Testis (tissue), 3 donors: Measurements from ENCODE around the gene CDH2. TPM values are rescaled to one million over a fixed set of nuclear protein-coding genes. Genes with fewer than 3 reads are reported as not detected.

ENCODE experiments used
- DNase-seq: peaks from one replicate; pipeline ENCODE4 v3.0.0-alpha.2; 2019
- H3K27ac ChIP-seq, 2 donors: fragments of 200-600 bp; sonication (generic); one replicate each; pipeline ENCODE4 v1.5.1; 2019
- H3K27me3 ChIP-seq: fragments of 200-600 bp; sonication (generic); one replicate; pipeline ENCODE4 v1.5.1; 2019
- H3K36me3 ChIP-seq: fragments of 200-600 bp; sonication (generic); one replicate; pipeline ENCODE4 v1.5.1; 2017; ENCODE audit warnings: low read depth; ENCODE audit errors: missing control alignments
- H3K4me1 ChIP-seq: fragments of 200-600 bp; sonication (generic); one replicate; pipeline ENCODE4 v1.5.1; 2019
- H3K4me3 ChIP-seq, 2 donors: fragments of 200-600 bp; sonication (generic); one replicate each; pipeline ENCODE4 v1.5.1; 2017 to 2019
- H3K9me3 ChIP-seq: fragments of 200-600 bp; sonication (generic); one replicate; pipeline ENCODE4 v1.5.1; 2017
- CTCF ChIP-seq, 3 experiments: fragments of 450-650 bp in 2 of 3; fragments of 200-600 bp in 1 of 3; sonication (generic) in 1 of 3; IDR thresholded peaks; one replicate each; pipeline ENCODE4 v1.5.1; 2016 to 2019; ENCODE audit warnings: antibody characterized with exemption in 3 of 3, mild to moderate bottlenecking in 2 of 3, moderate library complexity in 1 of 3
- POLR2A ChIP-seq: fragments of 450-650 bp; IDR thresholded peaks from one replicate; pipeline ENCODE4 v1.6.1; 2017; ENCODE audit warnings: antibody characterized with exemption, mild to moderate bottlenecking, moderate library complexity
- WGBS, 2 donors: methylation state at CpG; one replicate each; pipeline ENCODE4 v1.1.5; 2018; 5-methylcytosine and 5-hydroxymethylcytosine counted together
- intact Hi-C: fragments of 100-400 bp; cut with DNase I; formaldehyde crosslinking; loops from one replicate; pipeline ENCODE4 v1.15.1; 2023; ENCODE audit warnings: low total_unique reads
- polyA plus RNA-seq: library from polyadenylated mRNA; stranded (reverse); fragments of 350-450 nt; fragmentation: Illumina TruSeq; extraction: RNeasy Lipid Tissue Mini Kit (QIAGEN cat#74804); gene quantifications from one replicate; pipeline ENCODE4 v1.2.3, GENCODE V29; 2014; ENCODE audit warnings: low read depth, low replicate concordance; ENCODE audit not compliant: insufficient read depth
- total RNA-seq, 2 donors: library from RNA; depleted of rRNA; stranded (reverse); fragments of >200 nt; gene quantifications; one replicate each; pipeline ENCODE4 v1.2.3, GENCODE V29; 2016

The CDH2 gene
- total and polyA plus RNA-seq, 3 donors from 2014 or later, result 98.6 to 165 (median 128) TPM

DNA sequence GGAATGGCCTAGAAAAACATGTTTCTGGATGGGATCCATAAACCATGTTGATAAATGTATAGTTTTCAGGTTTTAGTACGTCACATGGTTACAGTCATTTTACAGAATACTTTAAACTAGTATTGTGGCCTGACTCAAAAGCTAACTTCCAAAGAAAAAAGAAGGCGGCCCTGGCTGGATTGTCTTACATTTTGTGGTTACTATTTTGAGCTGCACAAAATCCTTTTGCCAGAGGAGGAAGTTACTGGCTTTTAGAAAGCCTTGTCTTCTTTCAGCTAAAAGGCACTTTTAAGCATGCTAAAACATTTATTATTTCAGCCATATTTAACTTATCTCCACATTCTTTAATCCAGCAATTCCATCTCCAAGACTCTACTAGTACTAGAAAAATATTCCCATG lies 227.9 kb downstream of the CDH2 start:
- H3K27ac ChIP-seq, result no peak overlapping the region
- intact Hi-C loops, result no loop called here
- WGBS, 2 donors, result 68 to 85% methylated on average over 2 of the region's 2 CpGs

GRCh38 chr18:27942706-27943105 lies 234.2 kb downstream of the CDH2 start:
- DNase-seq, result no peak
- H3K36me3 ChIP-seq, result no peaks in the 10 kb centered on the region
- no peaks in the 10 kb centered on the region for H3K9me3 ChIP-seq
- H3K27ac ChIP-seq, result no peak overlapping the region
- TF ChIP-seq POLR2A, result no peak
- no peak for TF ChIP-seq CTCF (IDR thresholded peaks at IDR 0.05)
- no peaks in the 10 kb centered on the region for H3K4me1 ChIP-seq
- H3K27me3 ChIP-seq, result no peaks in the 10 kb centered on the region
- WGBS, 2 donors, result 80 to 90% methylated on average over 6 of the region's 6 CpGs
- no peak overlapping the region for H3K4me3 ChIP-seq
- intact Hi-C loops, result no loop called here

More for the DNA sequence above, 227.9 kb downstream of the CDH2 start:
- Histone ChIP-seq H3K9me3 (no peaks in the 10 kb centered on the region), H3K36me3 (no peaks in the 10 kb centered on the region), H3K4me1 (no peaks in the 10 kb centered on the region), H3K4me3 (no peak overlapping the region), H3K27me3 (no peaks in the 10 kb centered on the region)
- DNase-seq, result no peak
- no peak for TF ChIP-seq CTCF (IDR thresholded peaks at IDR 0.05)
- TF ChIP-seq POLR2A, result no peak

GRCh38 chr18:27931535-27931934 lies 245.4 kb downstream of the CDH2 start:
- 57 to 59% methylated on average over 3 of the region's 3 CpGs for WGBS, 2 donors
- DNase-seq, result no peak
- TF ChIP-seq POLR2A (no peak), CTCF (IDR thresholded peaks at IDR 0.05) (no peak)
- Histone ChIP-seq H3K4me3 (no peak overlapping the region), H3K27ac (no peak overlapping the region), H3K9me3 (no peaks in the 10 kb centered on the region), H3K4me1 (no peaks in the 10 kb centered on the region), H3K27me3 (no peaks in the 10 kb centered on the region), H3K36me3 (no peaks in the 10 kb centered on the region)
- intact Hi-C loops, result no loop called here

DNA sequence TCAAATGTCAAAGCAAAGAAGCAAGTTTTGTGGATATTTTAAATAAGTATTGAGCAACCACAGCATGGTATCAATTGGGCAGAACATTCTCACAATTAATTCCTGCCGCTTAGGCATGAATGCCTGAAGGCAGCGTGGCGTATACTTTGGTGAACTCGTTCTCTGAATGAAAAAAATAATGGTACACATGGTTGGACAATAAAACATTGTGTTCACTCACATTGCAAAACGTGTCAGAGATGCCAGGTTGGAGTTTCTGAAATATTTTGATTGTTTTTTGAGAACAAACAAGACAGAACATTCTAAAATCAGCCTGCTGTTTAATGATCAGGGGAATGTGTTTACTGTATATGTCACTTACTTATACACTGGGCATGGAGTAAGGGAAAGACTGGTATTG lies 254.2 kb downstream of the CDH2 start:
- WGBS, 2 donors, result 80 to 85% methylated on average over 5 of the region's 5 CpGs
- H3K9me3 ChIP-seq, result no peaks in the 10 kb centered on the region
- H3K4me3 ChIP-seq, result no peak overlapping the region
- no peaks in the 10 kb centered on the region for H3K4me1 ChIP-seq
- no peaks in the 10 kb centered on the region for H3K27me3 ChIP-seq
- no peak for TF ChIP-seq CTCF (IDR thresholded peaks at IDR 0.05)
- TF ChIP-seq POLR2A, result no peak
- no peaks in the 10 kb centered on the region for H3K36me3 ChIP-seq
- no peak overlapping the region for H3K27ac ChIP-seq
- no peak for DNase-seq
- intact Hi-C loops, result no loop called here

GRCh38 chr18:27921904-27922751 lies 254.8 kb downstream of the CDH2 start:
- no peaks in the 10 kb centered on the region for H3K36me3 ChIP-seq
- H3K9me3 ChIP-seq, result no peaks in the 10 kb centered on the region
- no peak for TF ChIP-seq CTCF (IDR thresholded peaks at IDR 0.05)
- TF ChIP-seq POLR2A, result no peak
- no peak overlapping the region for H3K4me3 ChIP-seq
- H3K27me3 ChIP-seq, result no peaks in the 10 kb centered on the region
- no peak overlapping the region for H3K27ac ChIP-seq
- intact Hi-C loops, result no loop called here
- 38 to 60% methylated on average over 18 of the region's 18 CpGs for WGBS, 2 donors
- H3K4me1 ChIP-seq, result no peaks in the 10 kb centered on the region
- DNase-seq, result no peak
